Testis (tissue), 2 donors: ENCODE measurements around the gene CELF2.

Source experiments
- CTCF ChIP-seq, 3 experiments: fragments of 450-650 bp in 2 of 3; fragments of 200-600 bp in 1 of 3; sonication (generic) in 1 of 3; IDR thresholded peaks; one replicate each; pipeline ENCODE4 v1.5.1; 2016 to 2019; ENCODE audit warnings: antibody characterized with exemption in 3 of 3, mild to moderate bottlenecking in 2 of 3, moderate library complexity in 1 of 3
- POLR2A ChIP-seq: fragments of 450-650 bp; IDR thresholded peaks from one replicate; pipeline ENCODE4 v1.6.1; 2017; ENCODE audit warnings: antibody characterized with exemption, mild to moderate bottlenecking, moderate library complexity

- TF ChIP-seq CTCF (IDR thresholded peaks at IDR 0.05) (no peak), POLR2A (no peak)
Measured at GRCh38 chr10:11265484-11265883, 247.8 kb downstream of the CELF2 start.
